Natural killer cell (primary cell): ENCODE data around the gene ASTN2. TPM values are rescaled to one million over a fixed set of nuclear protein-coding genes. Genes with fewer than 3 reads are reported as not detected.

Experiments
- ATAC-seq, 3 donors: fragments of 150-1000 bp in 2 of 3; fragments of 200-7000 bp in 1 of 3; cut with Tn5 transposase; 1 replicate in 1 of 3; 2 replicates in 2 of 3; pipeline ENCODE4 v1.10.0; 2021; ENCODE audit warnings: mild to moderate bottlenecking in 2 of 3, moderate library complexity in 2 of 3
- DNase-seq, 2 donors: peaks; one replicate each; pipeline versions ENCODE4 v3.0.0 to v3.0.0-alpha.2; 2013 to 2021; ENCODE audit warnings: mixed read lengths in 1 of 2
- H3K27ac ChIP-seq: one replicate; pipeline ENCODE4 v1.5.1; 2013; ENCODE audit warnings: mild to moderate bottlenecking, low read length
- H3K27me3 ChIP-seq: one replicate; pipeline ENCODE4 v1.6.1; 2013; ENCODE audit warnings: low read length; ENCODE audit not compliant: control insufficient read depth, insufficient read depth
- H3K36me3 ChIP-seq: one replicate; pipeline ENCODE4 v1.6.1; 2013; ENCODE audit warnings: low read length; ENCODE audit not compliant: control insufficient read depth, insufficient read depth
- H3K4me1 ChIP-seq: one replicate; pipeline ENCODE4 v1.6.1; 2013; ENCODE audit warnings: low read length; ENCODE audit not compliant: control insufficient read depth, insufficient read depth
- H3K4me3 ChIP-seq: one replicate; pipeline ENCODE4 v1.5.1; 2013; ENCODE audit warnings: low read length
- H3K9me3 ChIP-seq: one replicate; pipeline ENCODE4 v1.6.1; 2013; ENCODE audit warnings: low read length; ENCODE audit not compliant: control insufficient read depth, insufficient read depth
- H3K27ac Mint-ChIP-seq, 2 donors: one replicate each; pipeline ENCODE4 v1.8.0; 2022; ENCODE audit warnings: mild to moderate bottlenecking in 2 of 2, mixed read lengths in 2 of 2, moderate library complexity in 1 of 2
- H3K27me3 Mint-ChIP-seq, 2 donors: one replicate each; pipeline ENCODE4 v1.8.0; 2022; ENCODE audit warnings: low read depth in 2 of 2, mixed read lengths in 2 of 2
- H3K36me3 Mint-ChIP-seq: one replicate; pipeline ENCODE4 v1.8.0; 2022; ENCODE audit warnings: mixed read lengths
- H3K4me1 Mint-ChIP-seq, 2 donors: one replicate each; pipeline ENCODE4 v1.8.0; 2022; ENCODE audit warnings: mixed read lengths in 2 of 2
- H3K4me3 Mint-ChIP-seq: one replicate; pipeline ENCODE4 v1.8.0; 2022; ENCODE audit warnings: mild to moderate bottlenecking, moderate library complexity, mixed read lengths
- H3K9me3 Mint-ChIP-seq, 2 donors: one replicate each; pipeline ENCODE4 v1.8.0; 2022; ENCODE audit warnings: mixed read lengths in 2 of 2
- WGBS: methylation state at CpG from one replicate; pipeline ENCODE4 v1.1.7; 2013; ENCODE audit warnings: missing lambda C conversion rate; ENCODE audit not compliant: insufficient coverage; 5-methylcytosine and 5-hydroxymethylcytosine counted together
- intact Hi-C: fragments of 100-400 bp; cut with micrococcal nuclease; formaldehyde crosslinking; loops from one replicate; pipeline ENCODE4 v1.14.2; 2022
- total RNA-seq, 4 donors: library from RNA; stranded (reverse); fragments of 120-200 nt in 1 of 4; gene quantifications; one replicate each; pipeline versions ENCODE4 v1.2.3 to v1.2.4, GENCODE V29; 2013 to 2022
- TF ChIP-seq, protein P1 (sequence below): fragments of 200-600 bp; IDR thresholded peaks from one replicate; pipeline ENCODE4 v1.8.0; 2022; ENCODE audit warnings: antibody characterized with exemption

ASTN2 gene
- total RNA-seq, 3 donors from 2014 or later (not counting 1 experiment from before 2014, with no cell fraction given), result 3.0 to 3.5 (median 3.2) TPM

DNA sequence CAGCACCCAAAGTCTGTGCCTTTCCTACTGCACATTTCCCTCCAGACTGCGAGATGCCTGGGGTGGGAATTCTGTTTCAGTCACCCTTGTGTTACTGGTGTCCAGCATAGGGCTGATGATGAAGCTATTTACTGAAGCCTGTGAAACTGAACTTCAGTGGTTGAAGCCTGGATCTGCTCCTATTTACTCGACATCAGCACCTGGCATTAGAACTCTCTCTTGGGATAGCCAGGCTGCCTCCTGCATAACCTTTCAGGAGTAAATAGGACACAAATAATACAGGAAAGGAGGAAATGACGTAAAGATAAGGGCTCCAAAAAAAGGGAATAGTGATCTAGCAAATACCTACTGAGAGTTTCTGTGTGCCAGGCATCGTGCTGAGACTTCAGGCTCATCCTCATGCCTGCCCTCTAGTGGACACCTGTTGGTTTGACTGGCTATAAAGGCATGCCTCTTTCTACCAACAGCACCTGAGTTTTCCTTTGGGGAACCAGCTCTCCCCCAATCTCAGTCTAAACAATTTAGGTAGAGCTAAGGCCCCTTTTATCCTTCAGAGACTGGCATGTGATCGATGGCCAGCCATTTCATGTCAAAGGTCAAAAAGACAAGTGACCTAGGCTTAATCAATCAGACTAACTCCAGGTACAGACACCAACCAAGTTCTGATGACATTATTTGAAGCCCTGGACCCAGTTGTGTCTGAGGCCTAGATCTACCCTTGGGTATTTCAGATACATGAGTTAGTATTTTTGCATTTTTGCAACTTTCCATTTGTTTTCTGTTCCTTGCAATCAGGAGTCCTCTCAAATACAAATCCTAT lies 919.8 kb downstream of the ASTN2 start:
- Mint-ChIP-seq H3K27me3 (no peaks in the 10 kb centered on the region), H3K27ac (no peak overlapping the region), H3K4me3 (no peak overlapping the region), H3K9me3 (peaks cover 6% of the 10 kb centered on the region in 2 donors), H3K36me3 (no peaks in the 10 kb centered on the region), H3K4me1 (no peaks in the 10 kb centered on the region)
- Histone ChIP-seq H3K27me3 (no peaks in the 10 kb centered on the region), H3K36me3 (no peaks in the 10 kb centered on the region), H3K9me3 (no peaks in the 10 kb centered on the region), H3K4me1 (no peaks in the 10 kb centered on the region), H3K27ac (no peak overlapping the region), H3K4me3 (no peak overlapping the region)
- DNase-seq (peak in 1 of 2 donors; percentile 41), ATAC-seq (no peak)
- 59% methylated on average over 5 of the region's 5 CpGs for WGBS
- intact Hi-C loops, result no loop called here
- TF ChIP-seq, protein P1, sequence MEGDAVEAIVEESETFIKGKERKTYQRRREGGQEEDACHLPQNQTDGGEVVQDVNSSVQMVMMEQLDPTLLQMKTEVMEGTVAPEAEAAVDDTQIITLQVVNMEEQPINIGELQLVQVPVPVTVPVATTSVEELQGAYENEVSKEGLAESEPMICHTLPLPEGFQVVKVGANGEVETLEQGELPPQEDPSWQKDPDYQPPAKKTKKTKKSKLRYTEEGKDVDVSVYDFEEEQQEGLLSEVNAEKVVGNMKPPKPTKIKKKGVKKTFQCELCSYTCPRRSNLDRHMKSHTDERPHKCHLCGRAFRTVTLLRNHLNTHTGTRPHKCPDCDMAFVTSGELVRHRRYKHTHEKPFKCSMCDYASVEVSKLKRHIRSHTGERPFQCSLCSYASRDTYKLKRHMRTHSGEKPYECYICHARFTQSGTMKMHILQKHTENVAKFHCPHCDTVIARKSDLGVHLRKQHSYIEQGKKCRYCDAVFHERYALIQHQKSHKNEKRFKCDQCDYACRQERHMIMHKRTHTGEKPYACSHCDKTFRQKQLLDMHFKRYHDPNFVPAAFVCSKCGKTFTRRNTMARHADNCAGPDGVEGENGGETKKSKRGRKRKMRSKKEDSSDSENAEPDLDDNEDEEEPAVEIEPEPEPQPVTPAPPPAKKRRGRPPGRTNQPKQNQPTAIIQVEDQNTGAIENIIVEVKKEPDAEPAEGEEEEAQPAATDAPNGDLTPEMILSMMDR, result no peak

DNA sequence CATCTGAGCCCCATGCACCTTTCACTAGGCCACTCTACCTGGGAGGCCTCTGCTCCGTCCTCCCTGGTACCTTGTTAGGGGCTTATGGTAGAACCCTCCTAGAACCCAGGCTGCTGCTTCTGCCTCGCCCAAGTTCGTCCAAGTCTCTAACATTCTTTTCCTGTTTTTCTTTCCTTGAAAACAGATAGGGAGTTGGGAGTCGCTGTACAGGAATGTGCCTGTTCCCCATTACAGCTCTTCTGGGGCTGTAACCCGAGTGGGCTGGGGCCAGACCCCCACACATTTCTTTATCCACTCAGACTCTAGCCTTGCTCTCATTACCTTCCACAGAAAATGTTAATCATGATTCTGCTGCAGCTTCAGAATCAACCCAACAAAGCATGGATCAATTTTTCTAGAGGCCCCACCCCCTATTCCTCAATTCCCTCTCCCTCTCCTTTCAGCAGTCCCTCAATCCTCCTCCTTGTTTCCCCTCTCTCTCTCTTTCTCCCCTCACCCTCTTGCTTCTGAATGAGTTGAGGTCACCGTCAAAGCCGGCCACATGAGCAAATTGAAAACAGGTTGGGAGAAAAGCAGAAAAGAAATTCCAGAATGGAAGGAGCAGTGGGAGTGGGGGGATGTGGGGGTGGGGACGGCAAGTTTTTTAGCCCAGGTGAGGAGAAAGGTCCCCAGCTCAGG lies 921.5 kb downstream of the ASTN2 start:
- ATAC-seq, result no peak
- H3K27me3 Mint-ChIP-seq, result no peaks in the 10 kb centered on the region
- 87% methylated on average over 8 of the region's 8 CpGs for WGBS
- Histone ChIP-seq H3K36me3 (no peaks in the 10 kb centered on the region), H3K27ac (no peak overlapping the region), H3K9me3 (no peaks in the 10 kb centered on the region), H3K4me3 (no peak overlapping the region), H3K27me3 (no peaks in the 10 kb centered on the region), H3K4me1 (no peaks in the 10 kb centered on the region)
- H3K4me1 Mint-ChIP-seq, result no peaks in the 10 kb centered on the region
- DNase-seq, result no peak
- H3K36me3 Mint-ChIP-seq, result no peaks in the 10 kb centered on the region
- intact Hi-C loops, result no loop called here
- no peak overlapping the region for H3K27ac Mint-ChIP-seq
- H3K4me3 Mint-ChIP-seq, result no peak overlapping the region
- peaks cover 3% of the 10 kb centered on the region in 2 donors for H3K9me3 Mint-ChIP-seq
- TF ChIP-seq, protein P1, result no peak

DNA sequence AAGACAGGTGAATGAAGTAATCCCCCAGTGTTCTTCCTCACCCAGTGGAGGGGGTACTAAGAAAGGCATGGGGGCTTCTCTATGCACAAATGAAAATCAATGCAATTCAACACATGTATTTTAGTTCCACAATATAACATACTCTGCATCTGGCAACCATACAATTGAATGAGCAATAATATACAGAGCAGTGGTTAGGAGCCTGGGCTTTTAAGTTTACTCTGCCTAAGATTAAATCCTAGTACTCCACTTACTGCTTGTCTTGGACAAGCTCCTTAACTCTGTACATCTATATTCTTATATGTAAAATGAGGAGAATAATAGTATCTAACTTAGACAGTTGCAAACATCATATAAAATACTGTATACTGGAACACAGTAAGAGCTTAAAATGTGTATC lies 923.2 kb downstream of the ASTN2 start:
- DNase-seq (no peak), ATAC-seq (no peak)
- Histone ChIP-seq H3K27ac (no peak overlapping the region), H3K36me3 (no peaks in the 10 kb centered on the region), H3K4me1 (no peaks in the 10 kb centered on the region), H3K4me3 (no peak overlapping the region), H3K27me3 (no peaks in the 10 kb centered on the region), H3K9me3 (no peaks in the 10 kb centered on the region)
- intact Hi-C loops, result no loop called here
- TF ChIP-seq, protein P1, result no peak
- Mint-ChIP-seq H3K27me3 (no peaks in the 10 kb centered on the region), H3K4me1 (no peaks in the 10 kb centered on the region), H3K27ac (no peak overlapping the region), H3K4me3 (no peak overlapping the region), H3K9me3 (peaks cover 3 to 5% of the 10 kb centered on the region in 2 donors), H3K36me3 (no peaks in the 10 kb centered on the region)
